Measurements from ENCODE around the gene CHURC1.

GRCh38 chr14:64979336-64980074, 65.2 kb downstream of the CHURC1 start:
- TF ChIP-seq POLR2A (IDR thresholded peaks at IDR 0.05) = no peak
- TF ChIP-seq CTCF (IDR thresholded peaks at IDR 0.05) = no peak
